IMR-90 (cell line): Measurements from ENCODE around the gene ZFPM1. TPM values are rescaled to one million over a fixed set of nuclear protein-coding genes. Genes with fewer than 3 reads are reported as not detected.

Experiments
- ATAC-seq: fragments of 200-7000 bp; cut with Tn5 transposase; 2 replicates; pipeline ENCODE4 v1.9.1; 2020; ENCODE audit warnings: low read depth, mild to moderate bottlenecking, moderate library complexity
- BruUV-seq: library from RNA; stranded (reverse); fragments of 400-500 nt; replicated peaks from 2 replicates; lab custom pipeline; 2021; lab: Mats Ljungman, UMichigan
- CTCF ChIA-PET: fragments of 300-600 bp; formaldehyde crosslinking; extraction: SDS; loops from one replicate; lab custom pipeline; 2021; ENCODE audit warnings: antibody characterized with exemption; lab: Yijun Ruan, JAX
- POLR2A ChIA-PET: fragments of 300-600 bp; sonication (Branson Sonifier 250); formaldehyde crosslinking; loops from one replicate; lab custom pipeline; 2022; ENCODE audit warnings: antibody characterized with exemption; ENCODE audit not compliant: unreplicated experiment; lab: Charles Lee
- DNase-seq: peaks from one replicate; pipeline ENCODE4 v3.0.0; 2013
- H2AFZ ChIP-seq: replicated peaks from 2 replicates; pipeline ENCODE3; 2013; ENCODE audit warnings: low read length, mild to moderate bottlenecking; ENCODE audit not compliant: poor library complexity
- H2AK5ac ChIP-seq: 2 replicates; pipeline ENCODE4 v1.6.1; 2013; ENCODE audit warnings: low read depth, low read length, inconsistent platforms
- H2AK9ac ChIP-seq: replicated peaks from 2 replicates; pipeline ENCODE3; 2013; ENCODE audit warnings: mild to moderate bottlenecking, low read depth, low read length, moderate library complexity; ENCODE audit not compliant: poor library complexity
- H2BK120ac ChIP-seq: 2 replicates; pipeline ENCODE4 v1.6.1; 2013; ENCODE audit warnings: low read depth, low read length, inconsistent platforms
- H2BK15ac ChIP-seq: 3 replicates; pipeline ENCODE4 v1.6.1; 2013; ENCODE audit warnings: low read depth, low read length, inconsistent platforms
- H2BK20ac ChIP-seq: 2 replicates; pipeline ENCODE4 v1.6.1; 2013; ENCODE audit warnings: low read depth, mild to moderate bottlenecking, inconsistent platforms, low read length, moderate library complexity
- H2BK5ac ChIP-seq: 2 replicates; pipeline ENCODE4 v1.6.1; 2013; ENCODE audit warnings: mild to moderate bottlenecking, low read depth, low read length, inconsistent platforms; ENCODE audit not compliant: poor library complexity, severe bottlenecking
- H3K14ac ChIP-seq: replicated peaks from 2 replicates; pipeline ENCODE4 v1.6.1; 2013; ENCODE audit warnings: low read depth, low read length, inconsistent platforms
- H3K18ac ChIP-seq: 2 replicates; pipeline ENCODE4 v1.6.1; 2013; ENCODE audit warnings: low read depth, low read length, control low read depth
- H3K23ac ChIP-seq: 2 replicates; pipeline ENCODE4 v1.6.1; 2013; ENCODE audit warnings: low read depth, low read length, inconsistent platforms
- H3K27ac ChIP-seq: 2 replicates; pipeline ENCODE4 v1.5.1; 2013; ENCODE audit warnings: mild to moderate bottlenecking, control low read depth, low read length; ENCODE audit not compliant: insufficient read depth
- H3K27me3 ChIP-seq: 2 replicates; pipeline ENCODE4 v1.6.1; 2013; ENCODE audit warnings: low read length; ENCODE audit not compliant: control insufficient read depth, insufficient read depth
- H3K36me3 ChIP-seq: 2 replicates; pipeline ENCODE4 v1.6.1; 2013; ENCODE audit warnings: low read length, mixed read lengths; ENCODE audit not compliant: control insufficient read depth, insufficient read depth
- H3K4ac ChIP-seq: 2 replicates; pipeline ENCODE4 v1.6.1; 2013; ENCODE audit warnings: low read depth, low read length, inconsistent platforms
- H3K4me1 ChIP-seq: 2 replicates; pipeline ENCODE4 v1.6.1; 2013; ENCODE audit warnings: low read length, mixed read lengths; ENCODE audit not compliant: control insufficient read depth, insufficient read depth
- H3K4me2 ChIP-seq: 2 replicates; pipeline ENCODE4 v1.6.1; 2013; ENCODE audit warnings: low read depth, mild to moderate bottlenecking, control low read depth, low read length, moderate library complexity
- H3K4me3 ChIP-seq: 2 replicates; pipeline ENCODE4 v1.5.1; 2013; ENCODE audit warnings: low read depth, mild to moderate bottlenecking, control low read depth, low read length, moderate library complexity; ENCODE audit not compliant: insufficient read depth
- H3K56ac ChIP-seq: 2 replicates; pipeline ENCODE4 v1.6.1; 2013; ENCODE audit warnings: low read length, inconsistent platforms; ENCODE audit not compliant: insufficient read depth; ENCODE audit errors: extremely low read depth
- H3K79me1 ChIP-seq, 2 experiments: 2 replicates each; pipeline ENCODE4 v1.6.1; 2013; ENCODE audit warnings: low read length in 2 of 2, inconsistent platforms in 1 of 2, low read depth in 1 of 2
- H3K9ac ChIP-seq: 2 replicates; pipeline ENCODE4 v1.6.1; 2013; ENCODE audit warnings: low read depth, low read length, control low read depth
- H3K9me1 ChIP-seq: 2 replicates; pipeline ENCODE4 v1.6.1; 2013; ENCODE audit warnings: low read length, inconsistent platforms; ENCODE audit not compliant: insufficient read depth
- H3K9me3 ChIP-seq: 2 replicates; pipeline ENCODE4 v1.6.1; 2013; ENCODE audit warnings: low read length; ENCODE audit not compliant: control insufficient read depth, insufficient read depth
- H4K20me1 ChIP-seq: 2 replicates; pipeline ENCODE4 v1.6.1; 2013; ENCODE audit warnings: low read length, inconsistent platforms; ENCODE audit not compliant: insufficient read depth
- H4K5ac ChIP-seq: 2 replicates; pipeline ENCODE4 v1.6.1; 2013; ENCODE audit warnings: mild to moderate bottlenecking, low read depth, low read length, control low read depth
- H4K8ac ChIP-seq, 2 experiments: 2 replicates each; pipeline ENCODE4 v1.6.1; 2013; ENCODE audit warnings: low read depth in 2 of 2, low read length in 2 of 2, control low read depth in 1 of 2, inconsistent platforms in 1 of 2
- H4K91ac ChIP-seq: 2 replicates; pipeline ENCODE4 v1.6.1; 2013; ENCODE audit warnings: low read depth, low read length, inconsistent platforms; ENCODE audit not compliant: insufficient read depth
- BHLHE40 ChIP-seq: fragments of 150-350 bp; IDR thresholded peaks from 2 replicates; pipeline ENCODE4 v1.6.1; 2016; ENCODE audit warnings: mild to moderate bottlenecking, low read depth, low read length
- MAFK ChIP-seq: IDR thresholded peaks from 2 replicates; pipeline ENCODE4 v1.6.1; 2012; ENCODE audit warnings: low read depth, low read length, improper control_type of control experiment
- MAZ ChIP-seq: IDR thresholded peaks from 2 replicates; pipeline ENCODE4 v1.6.1; 2012; ENCODE audit warnings: low read depth, mild to moderate bottlenecking, low read length, improper control_type of control experiment, moderate library complexity, borderline replicate concordance
- MXI1 ChIP-seq: IDR thresholded peaks from 2 replicates; pipeline ENCODE4 v1.6.1; 2012; ENCODE audit warnings: low read depth, mild to moderate bottlenecking, low read length, moderate library complexity, borderline replicate concordance
- NFE2L2 ChIP-seq: fragments of 150-350 bp; IDR thresholded peaks from 2 replicates; pipeline ENCODE4 v1.6.1; 2016; ENCODE audit warnings: low read depth, mild to moderate bottlenecking, low read length
- POLR2A ChIP-seq: IDR thresholded peaks from 2 replicates; pipeline ENCODE4 v1.6.1; 2012; ENCODE audit warnings: mild to moderate bottlenecking, low read depth, low read length
- RCOR1 ChIP-seq: IDR thresholded peaks from 2 replicates; pipeline ENCODE4 v1.6.1; 2012; ENCODE audit warnings: mild to moderate bottlenecking, low read length, improper control_type of control experiment; ENCODE audit not compliant: insufficient replicate concordance
- WGBS, 2 experiments: methylation state at CpG; one replicate each; pipeline versions ENCODE4 v1.1.5 to v1.1.7; 2013; ENCODE audit warnings: missing lambda C conversion rate in 2 of 2; ENCODE audit not compliant: insufficient read length in 1 of 2; ENCODE audit errors: extremely low coverage in 2 of 2; 5-methylcytosine and 5-hydroxymethylcytosine counted together
- dilution Hi-C: fragments of 300-500 bp; cut with HindIII; formaldehyde crosslinking; loops from one replicate; pipeline ENCODE4 v1.14.3; 2018; ENCODE audit warnings: low sequenced_read_pairs; ENCODE audit not compliant: unreplicated experiment
- in situ Hi-C: fragments of 300-500 bp; cut with MboI; formaldehyde crosslinking; loops from 3 replicates; pipeline ENCODE4 v1.14.3; 2019; ENCODE audit warnings: low sequenced_read_pairs, inconsistent platforms, mixed read lengths
- intact Hi-C: fragments of 100-400 bp; cut with micrococcal nuclease; formaldehyde crosslinking; loops from 2 replicates; pipeline ENCODE4 v1.10.0; 2022
- polyA plus RNA-seq, 3 experiments: library from polyadenylated mRNA; depleted of rRNA; stranded (reverse); fragments of >200 nt; gene quantifications; 2 replicates each; pipeline ENCODE4 v1.2.3, GENCODE V29; 2012; ENCODE audit warnings: low replicate concordance in 1 of 3
- total RNA-seq: library from RNA; depleted of rRNA; stranded (reverse); fragments of >200 nt; gene quantifications from 2 replicates; pipeline ENCODE4 v1.2.3, GENCODE V29; 2012
- TF ChIP-seq, protein P1 (sequence below): conservative IDR thresholded peaks from 2 replicates; pipeline ENCODE4 v1.5.1; 2012; ENCODE audit warnings: mild to moderate bottlenecking, low read depth, low read length, improper control_type of control experiment
- TF ChIP-seq, protein P2 (sequence below): fragments of 150-350 bp; IDR thresholded peaks from 2 replicates; pipeline ENCODE4 v1.6.1; 2017; ENCODE audit warnings: mild to moderate bottlenecking, antibody characterized with exemption, low read length, low read depth

The ZFPM1 gene
- total and polyA plus RNA-seq, 2 of the 4 experiments (the other 2 are of a cell fraction), result 0.36 to 1.1 TPM

DNA sequence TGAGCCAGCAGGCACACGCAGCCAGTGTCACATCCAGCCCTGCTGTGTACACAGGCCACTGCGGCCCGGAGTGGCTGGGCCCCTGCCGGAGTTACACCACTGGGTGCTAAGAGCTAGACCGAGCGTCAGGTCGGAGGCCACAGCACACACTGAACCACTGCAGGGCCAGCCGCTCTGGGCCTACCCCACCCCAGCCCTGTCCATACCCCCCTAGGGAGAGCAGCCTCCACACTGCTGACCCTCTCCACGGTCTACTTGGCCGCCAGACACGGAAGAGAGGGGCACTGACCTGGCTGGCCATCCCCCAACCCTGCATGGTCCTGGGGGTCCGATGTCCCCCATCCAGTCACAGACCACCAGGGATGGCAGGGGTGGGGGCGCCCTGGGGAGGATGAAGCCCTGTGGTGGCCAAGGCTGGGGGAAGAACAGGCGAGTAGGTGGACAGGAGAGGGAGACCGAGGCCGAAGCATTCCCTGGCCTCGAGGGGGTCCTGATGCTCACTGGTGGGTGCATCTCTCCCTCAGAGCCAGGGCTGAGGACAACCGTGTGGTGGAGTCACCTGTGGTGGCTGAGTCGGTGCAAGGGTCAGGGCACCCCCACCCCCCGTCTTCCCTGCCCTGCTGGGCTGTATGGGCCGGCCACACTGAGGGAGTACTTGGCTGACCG lies 82.2 kb downstream of the ZFPM1 start (continued):
- TF ChIP-seq, protein P1, sequence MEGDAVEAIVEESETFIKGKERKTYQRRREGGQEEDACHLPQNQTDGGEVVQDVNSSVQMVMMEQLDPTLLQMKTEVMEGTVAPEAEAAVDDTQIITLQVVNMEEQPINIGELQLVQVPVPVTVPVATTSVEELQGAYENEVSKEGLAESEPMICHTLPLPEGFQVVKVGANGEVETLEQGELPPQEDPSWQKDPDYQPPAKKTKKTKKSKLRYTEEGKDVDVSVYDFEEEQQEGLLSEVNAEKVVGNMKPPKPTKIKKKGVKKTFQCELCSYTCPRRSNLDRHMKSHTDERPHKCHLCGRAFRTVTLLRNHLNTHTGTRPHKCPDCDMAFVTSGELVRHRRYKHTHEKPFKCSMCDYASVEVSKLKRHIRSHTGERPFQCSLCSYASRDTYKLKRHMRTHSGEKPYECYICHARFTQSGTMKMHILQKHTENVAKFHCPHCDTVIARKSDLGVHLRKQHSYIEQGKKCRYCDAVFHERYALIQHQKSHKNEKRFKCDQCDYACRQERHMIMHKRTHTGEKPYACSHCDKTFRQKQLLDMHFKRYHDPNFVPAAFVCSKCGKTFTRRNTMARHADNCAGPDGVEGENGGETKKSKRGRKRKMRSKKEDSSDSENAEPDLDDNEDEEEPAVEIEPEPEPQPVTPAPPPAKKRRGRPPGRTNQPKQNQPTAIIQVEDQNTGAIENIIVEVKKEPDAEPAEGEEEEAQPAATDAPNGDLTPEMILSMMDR, result no peak
- TF ChIP-seq MXI1, result no peak

DNA sequence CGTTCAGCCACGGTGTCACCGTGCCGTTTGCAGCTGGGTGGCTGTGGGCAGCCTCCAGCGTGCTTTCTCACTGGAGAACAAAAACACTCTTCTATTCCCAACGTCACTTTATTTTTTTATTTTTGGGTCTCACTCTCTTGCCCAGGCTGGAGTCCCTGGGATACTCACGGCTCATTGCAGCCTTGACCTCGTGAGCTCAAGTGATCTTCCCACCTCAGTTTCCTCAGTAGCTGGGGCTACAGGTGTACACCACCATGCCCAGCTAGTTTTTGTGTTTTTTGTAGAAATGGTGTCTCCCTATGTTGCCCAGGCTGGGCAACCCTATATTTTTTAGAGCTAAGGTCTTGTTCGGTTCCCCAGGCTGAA lies 82.8 kb downstream of the ZFPM1 start:
- H4K5ac ChIP-seq, result no peak overlapping the region

More for the DNA sequence above, 82.8 kb downstream of the ZFPM1 start:
- peak overlapping the region; percentile 18 for H2AK9ac ChIP-seq
- ATAC-seq, result no peak
- no peak overlapping the region for H2BK20ac ChIP-seq
- H3K56ac ChIP-seq, result no peak overlapping the region
- H3K27ac ChIP-seq, result no peak overlapping the region
- no peak overlapping the region for H3K9ac ChIP-seq
- H3K4me1 ChIP-seq, result peaks cover 12% of the 10 kb centered on the region
- ChIA-PET POLR2A (interaction anchor here (0.6 kb wide), 1 partner anchor 34 kb away, joined by 3 read pairs; the partner anchor contains the start of gene ZC3H18), CTCF (no interaction called here)
- no peak for DNase-seq
- no TSS peak for BruUV-seq
- intact Hi-C loops (no loop called here), dilution Hi-C loops (no loop called here), in situ Hi-C loops (no loop called here)
- no peak overlapping the region for H4K91ac ChIP-seq
- no peak overlapping the region for H3K23ac ChIP-seq
- TF ChIP-seq RCOR1 (no peak), NFE2L2 (no peak), MAZ (no peak), POLR2A (no peak), MAFK (no peak), MXI1 (no peak), BHLHE40 (no peak)
- TF ChIP-seq, protein P2, sequence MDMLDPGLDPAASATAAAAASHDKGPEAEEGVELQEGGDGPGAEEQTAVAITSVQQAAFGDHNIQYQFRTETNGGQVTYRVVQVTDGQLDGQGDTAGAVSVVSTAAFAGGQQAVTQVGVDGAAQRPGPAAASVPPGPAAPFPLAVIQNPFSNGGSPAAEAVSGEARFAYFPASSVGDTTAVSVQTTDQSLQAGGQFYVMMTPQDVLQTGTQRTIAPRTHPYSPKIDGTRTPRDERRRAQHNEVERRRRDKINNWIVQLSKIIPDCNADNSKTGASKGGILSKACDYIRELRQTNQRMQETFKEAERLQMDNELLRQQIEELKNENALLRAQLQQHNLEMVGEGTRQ, result no peak
- no peak overlapping the region for H2BK15ac ChIP-seq
- H4K20me1 ChIP-seq, result no peaks in the 10 kb centered on the region; the same call in 1 of the 2 replicates
- no peak overlapping the region for H3K14ac ChIP-seq
- H3K9me1 ChIP-seq, result no peaks in the 10 kb centered on the region
- no peak overlapping the region for H4K8ac ChIP-seq
- H3K79me1 ChIP-seq, result peaks cover 5 to 16% of the 10 kb centered on the region in 2 experiments; a peak in 2 of 4 replicates
- H2BK120ac ChIP-seq, result no peak overlapping the region
- H3K4me2 ChIP-seq, result no peak overlapping the region
- no peaks in the 10 kb centered on the region for H3K9me3 ChIP-seq
- peaks cover 2% of the 10 kb centered on the region; the same call in 1 of the 2 replicates for H3K36me3 ChIP-seq
- H2BK5ac ChIP-seq, result no peak overlapping the region
- H2AK5ac ChIP-seq, result no peak overlapping the region
- H3K18ac ChIP-seq, result no peak overlapping the region
- WGBS, 2 experiments, result 89% methylated on average over 7 of the region's 9 CpGs; no CpG with 5 or more reads in 1 of the 2 experiments
- H3K4me3 ChIP-seq, result no peak overlapping the region
- H3K27me3 ChIP-seq, result peaks cover 25% of the 10 kb centered on the region
- no peak overlapping the region for H2AFZ ChIP-seq
- no peak overlapping the region for H3K4ac ChIP-seq
